ENCODE measurements around the gene PEX10. TPM values are rescaled to one million over a fixed set of nuclear protein-coding genes. Genes with fewer than 3 reads are reported as not detected.

PEX10 gene
- total and polyA plus RNA-seq, 4 donors: 6.2 to 16.4 (median 11.8) TPM

DNA sequence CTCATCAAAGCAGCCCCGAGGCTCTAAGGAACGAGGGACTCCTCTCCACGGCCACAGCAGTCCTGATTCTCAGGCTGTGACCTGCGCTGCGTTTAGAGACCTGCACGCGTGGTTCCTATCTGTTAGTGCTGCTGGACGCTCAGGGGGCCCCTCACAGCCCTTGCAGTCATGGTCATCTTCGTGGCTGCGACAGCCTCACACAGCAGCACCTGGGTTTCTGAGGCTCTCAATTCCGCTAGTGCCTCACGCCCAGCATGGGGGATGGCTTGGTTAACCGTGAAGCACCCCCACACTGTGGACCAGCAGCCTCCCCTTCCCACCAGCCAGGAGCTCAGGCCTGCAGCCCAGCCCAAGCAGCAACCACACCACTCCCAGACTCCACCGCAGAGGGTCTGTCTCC lies 28.8 kb downstream of the PEX10 start:
- H3K27ac ChIP-seq (ENCODE audit: low read depth in 1 of 2, low read length in 2 of 2): no peak overlapping the region
- no peak overlapping the region for H3K4me3 ChIP-seq (ENCODE audit: low read depth in 1 of 3, low read length in 3 of 3)
- no peak for TF ChIP-seq HNF4G (IDR thresholded peaks at IDR 0.05)
- TF ChIP-seq FOXA2 (IDR thresholded peaks at IDR 0.05): no peak
- TF ChIP-seq NR2F2 (IDR thresholded peaks at IDR 0.05): no peak
- TF ChIP-seq, protein P1, sequence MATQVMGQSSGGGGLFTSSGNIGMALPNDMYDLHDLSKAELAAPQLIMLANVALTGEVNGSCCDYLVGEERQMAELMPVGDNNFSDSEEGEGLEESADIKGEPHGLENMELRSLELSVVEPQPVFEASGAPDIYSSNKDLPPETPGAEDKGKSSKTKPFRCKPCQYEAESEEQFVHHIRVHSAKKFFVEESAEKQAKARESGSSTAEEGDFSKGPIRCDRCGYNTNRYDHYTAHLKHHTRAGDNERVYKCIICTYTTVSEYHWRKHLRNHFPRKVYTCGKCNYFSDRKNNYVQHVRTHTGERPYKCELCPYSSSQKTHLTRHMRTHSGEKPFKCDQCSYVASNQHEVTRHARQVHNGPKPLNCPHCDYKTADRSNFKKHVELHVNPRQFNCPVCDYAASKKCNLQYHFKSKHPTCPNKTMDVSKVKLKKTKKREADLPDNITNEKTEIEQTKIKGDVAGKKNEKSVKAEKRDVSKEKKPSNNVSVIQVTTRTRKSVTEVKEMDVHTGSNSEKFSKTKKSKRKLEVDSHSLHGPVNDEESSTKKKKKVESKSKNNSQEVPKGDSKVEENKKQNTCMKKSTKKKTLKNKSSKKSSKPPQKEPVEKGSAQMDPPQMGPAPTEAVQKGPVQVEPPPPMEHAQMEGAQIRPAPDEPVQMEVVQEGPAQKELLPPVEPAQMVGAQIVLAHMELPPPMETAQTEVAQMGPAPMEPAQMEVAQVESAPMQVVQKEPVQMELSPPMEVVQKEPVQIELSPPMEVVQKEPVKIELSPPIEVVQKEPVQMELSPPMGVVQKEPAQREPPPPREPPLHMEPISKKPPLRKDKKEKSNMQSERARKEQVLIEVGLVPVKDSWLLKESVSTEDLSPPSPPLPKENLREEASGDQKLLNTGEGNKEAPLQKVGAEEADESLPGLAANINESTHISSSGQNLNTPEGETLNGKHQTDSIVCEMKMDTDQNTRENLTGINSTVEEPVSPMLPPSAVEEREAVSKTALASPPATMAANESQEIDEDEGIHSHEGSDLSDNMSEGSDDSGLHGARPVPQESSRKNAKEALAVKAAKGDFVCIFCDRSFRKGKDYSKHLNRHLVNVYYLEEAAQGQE (IDR thresholded peaks at IDR 0.05): no peak
- no peak for TF ChIP-seq FOXA1 (IDR thresholded peaks at IDR 0.05)
- no peak for TF ChIP-seq HNF4A (conservative IDR thresholded peaks at IDR 0.05)
- TF ChIP-seq EGR1 (IDR thresholded peaks at IDR 0.05; ENCODE audit: low read depth in 2 of 2): no peak
- TF ChIP-seq YY1 (IDR thresholded peaks at IDR 0.05): no peak
- no peak for TF ChIP-seq JUND (IDR thresholded peaks at IDR 0.05)
- TF ChIP-seq, protein P2, sequence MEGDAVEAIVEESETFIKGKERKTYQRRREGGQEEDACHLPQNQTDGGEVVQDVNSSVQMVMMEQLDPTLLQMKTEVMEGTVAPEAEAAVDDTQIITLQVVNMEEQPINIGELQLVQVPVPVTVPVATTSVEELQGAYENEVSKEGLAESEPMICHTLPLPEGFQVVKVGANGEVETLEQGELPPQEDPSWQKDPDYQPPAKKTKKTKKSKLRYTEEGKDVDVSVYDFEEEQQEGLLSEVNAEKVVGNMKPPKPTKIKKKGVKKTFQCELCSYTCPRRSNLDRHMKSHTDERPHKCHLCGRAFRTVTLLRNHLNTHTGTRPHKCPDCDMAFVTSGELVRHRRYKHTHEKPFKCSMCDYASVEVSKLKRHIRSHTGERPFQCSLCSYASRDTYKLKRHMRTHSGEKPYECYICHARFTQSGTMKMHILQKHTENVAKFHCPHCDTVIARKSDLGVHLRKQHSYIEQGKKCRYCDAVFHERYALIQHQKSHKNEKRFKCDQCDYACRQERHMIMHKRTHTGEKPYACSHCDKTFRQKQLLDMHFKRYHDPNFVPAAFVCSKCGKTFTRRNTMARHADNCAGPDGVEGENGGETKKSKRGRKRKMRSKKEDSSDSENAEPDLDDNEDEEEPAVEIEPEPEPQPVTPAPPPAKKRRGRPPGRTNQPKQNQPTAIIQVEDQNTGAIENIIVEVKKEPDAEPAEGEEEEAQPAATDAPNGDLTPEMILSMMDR (IDR thresholded peaks at IDR 0.05; ENCODE audit: low read depth, low read length, missing input control): no peak
- TF ChIP-seq RAD21 (IDR thresholded peaks at IDR 0.05): no peak
- TF ChIP-seq SP1 (IDR thresholded peaks at IDR 0.05): no peak
- TF ChIP-seq, protein P3, sequence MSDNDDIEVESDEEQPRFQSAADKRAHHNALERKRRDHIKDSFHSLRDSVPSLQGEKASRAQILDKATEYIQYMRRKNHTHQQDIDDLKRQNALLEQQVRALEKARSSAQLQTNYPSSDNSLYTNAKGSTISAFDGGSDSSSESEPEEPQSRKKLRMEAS (IDR thresholded peaks at IDR 0.05): no peak
- TF ChIP-seq GABPA (IDR thresholded peaks at IDR 0.05 in 1 of 2, conservative IDR thresholded peaks at IDR 0.05 in 1 of 2): no peak
- TF ChIP-seq TAF1 (conservative IDR thresholded peaks at IDR 0.05): no peak
- TF ChIP-seq, protein P4, sequence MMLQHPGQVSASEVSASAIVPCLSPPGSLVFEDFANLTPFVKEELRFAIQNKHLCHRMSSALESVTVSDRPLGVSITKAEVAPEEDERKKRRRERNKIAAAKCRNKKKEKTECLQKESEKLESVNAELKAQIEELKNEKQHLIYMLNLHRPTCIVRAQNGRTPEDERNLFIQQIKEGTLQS (IDR thresholded peaks at IDR 0.05): no peak
- DNase-seq (ENCODE audit: low spot score): no peak
- H3K9me3 ChIP-seq (ENCODE audit: control insufficient read depth in 4 of 4, low read length in 3 of 4): no peaks in the 10 kb centered on the region
- no peaks in the 10 kb centered on the region for H3K4me1 ChIP-seq (ENCODE audit: control insufficient read depth in 4 of 4, insufficient read depth in 4 of 4, low read length in 3 of 4)
- no peaks in the 10 kb centered on the region for H3K36me3 ChIP-seq (ENCODE audit: control insufficient read depth in 4 of 4, insufficient read depth in 3 of 4, low read depth in 1 of 4, low read length in 3 of 4)
- H3K27me3 ChIP-seq (ENCODE audit: control insufficient read depth in 4 of 4, insufficient read depth in 4 of 4, low read length in 3 of 4): no peaks in the 10 kb centered on the region
- WGBS: 95% methylated on average over 14 of the region's 14 CpGs
- no peak overlapping the region for H3K9ac ChIP-seq (ENCODE audit: low read depth in 1 of 2, low read length in 2 of 2)

DNA sequence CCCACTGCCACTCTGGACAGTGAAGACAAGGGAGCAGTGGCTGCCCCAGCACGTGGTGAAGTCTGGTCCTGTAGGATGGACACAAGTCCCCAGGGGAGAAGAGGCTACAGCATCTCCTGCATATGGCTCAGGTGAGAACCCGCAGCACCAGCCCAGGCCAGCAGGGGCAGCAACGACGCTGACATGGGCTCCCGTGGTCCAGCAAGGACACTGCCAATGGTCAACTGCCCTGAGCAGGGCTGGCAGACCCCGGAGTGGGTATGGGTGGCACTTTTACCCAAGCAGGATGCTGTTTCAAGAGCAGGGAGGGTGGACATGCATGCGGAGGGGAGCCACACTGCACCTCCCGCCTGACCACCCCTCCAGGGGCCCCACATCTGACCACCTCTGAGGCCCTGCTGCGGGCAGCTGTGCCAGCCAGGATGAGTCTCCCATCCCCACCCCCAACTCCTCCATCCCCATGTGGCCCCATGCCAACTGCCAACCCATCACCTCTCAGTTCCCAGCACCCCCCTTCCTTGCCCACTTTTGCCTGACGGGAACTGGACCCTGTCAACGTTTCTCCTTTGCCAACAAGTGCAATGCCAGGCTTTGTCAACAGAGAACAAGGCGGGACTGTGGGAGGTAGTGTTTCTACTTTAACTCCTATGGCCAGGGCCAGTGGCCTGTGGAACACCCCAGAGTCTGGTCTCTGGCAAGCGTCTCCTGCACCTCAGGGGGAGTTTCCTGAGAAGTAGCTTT lies 29.6 kb downstream of the PEX10 start:
- Histone ChIP-seq H3K9ac (ENCODE audit: low read depth in 1 of 2, low read length in 2 of 2) (no peak overlapping the region), H3K27me3 (ENCODE audit: control insufficient read depth in 4 of 4, insufficient read depth in 4 of 4, low read length in 3 of 4) (no peaks in the 10 kb centered on the region), H3K36me3 (ENCODE audit: control insufficient read depth in 4 of 4, insufficient read depth in 3 of 4, low read depth in 1 of 4, low read length in 3 of 4) (no peaks in the 10 kb centered on the region), H3K4me3 (ENCODE audit: low read depth in 1 of 3, low read length in 3 of 3) (no peak overlapping the region), H3K27ac (ENCODE audit: low read depth in 1 of 2, low read length in 2 of 2) (no peak overlapping the region), H3K9me3 (ENCODE audit: control insufficient read depth in 4 of 4, low read length in 3 of 4) (no peaks in the 10 kb centered on the region), H3K4me1 (ENCODE audit: control insufficient read depth in 4 of 4, insufficient read depth in 4 of 4, low read length in 3 of 4) (no peaks in the 10 kb centered on the region)
- TF ChIP-seq, protein P2 (IDR thresholded peaks at IDR 0.05; ENCODE audit: low read depth, low read length, missing input control): peak; percentile 55
- TF ChIP-seq, protein P5, sequence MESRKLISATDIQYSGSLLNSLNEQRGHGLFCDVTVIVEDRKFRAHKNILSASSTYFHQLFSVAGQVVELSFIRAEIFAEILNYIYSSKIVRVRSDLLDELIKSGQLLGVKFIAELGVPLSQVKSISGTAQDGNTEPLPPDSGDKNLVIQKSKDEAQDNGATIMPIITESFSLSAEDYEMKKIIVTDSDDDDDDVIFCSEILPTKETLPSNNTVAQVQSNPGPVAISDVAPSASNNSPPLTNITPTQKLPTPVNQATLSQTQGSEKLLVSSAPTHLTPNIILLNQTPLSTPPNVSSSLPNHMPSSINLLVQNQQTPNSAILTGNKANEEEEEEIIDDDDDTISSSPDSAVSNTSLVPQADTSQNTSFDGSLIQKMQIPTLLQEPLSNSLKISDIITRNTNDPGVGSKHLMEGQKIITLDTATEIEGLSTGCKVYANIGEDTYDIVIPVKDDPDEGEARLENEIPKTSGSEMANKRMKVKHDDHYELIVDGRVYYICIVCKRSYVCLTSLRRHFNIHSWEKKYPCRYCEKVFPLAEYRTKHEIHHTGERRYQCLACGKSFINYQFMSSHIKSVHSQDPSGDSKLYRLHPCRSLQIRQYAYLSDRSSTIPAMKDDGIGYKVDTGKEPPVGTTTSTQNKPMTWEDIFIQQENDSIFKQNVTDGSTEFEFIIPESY (IDR thresholded peaks at IDR 0.05): no peak
- peak in 1 of 2 donors; percentile 62 for TF ChIP-seq RAD21 (IDR thresholded peaks at IDR 0.05)
- 48% methylated on average over 13 of the region's 13 CpGs for WGBS
- DNase-seq (ENCODE audit: low spot score): peak; percentile 65
